HG03354 (cell line): ENCODE measurements around the gene MINDY4.
"Not testable (repeated sequence)": the region's sequence is repeated elsewhere in the genome, so short reads cannot be mapped to it uniquely, and the experiment has no call there.

Experiments
- ATAC-seq: cut with Tn5 transposase; IDR thresholded peaks from one replicate; pipeline ENCODE4 v1.9.1; 2021; ENCODE audit warnings: mild to moderate bottlenecking; ENCODE audit not compliant: unreplicated experiment, poor library complexity, severe bottlenecking

Gene MINDY4

GRCh38 chr7:30799206-30799975 is 28.2 kb downstream of the MINDY4 start:
- ATAC-seq = peak; percentile 83

DNA sequence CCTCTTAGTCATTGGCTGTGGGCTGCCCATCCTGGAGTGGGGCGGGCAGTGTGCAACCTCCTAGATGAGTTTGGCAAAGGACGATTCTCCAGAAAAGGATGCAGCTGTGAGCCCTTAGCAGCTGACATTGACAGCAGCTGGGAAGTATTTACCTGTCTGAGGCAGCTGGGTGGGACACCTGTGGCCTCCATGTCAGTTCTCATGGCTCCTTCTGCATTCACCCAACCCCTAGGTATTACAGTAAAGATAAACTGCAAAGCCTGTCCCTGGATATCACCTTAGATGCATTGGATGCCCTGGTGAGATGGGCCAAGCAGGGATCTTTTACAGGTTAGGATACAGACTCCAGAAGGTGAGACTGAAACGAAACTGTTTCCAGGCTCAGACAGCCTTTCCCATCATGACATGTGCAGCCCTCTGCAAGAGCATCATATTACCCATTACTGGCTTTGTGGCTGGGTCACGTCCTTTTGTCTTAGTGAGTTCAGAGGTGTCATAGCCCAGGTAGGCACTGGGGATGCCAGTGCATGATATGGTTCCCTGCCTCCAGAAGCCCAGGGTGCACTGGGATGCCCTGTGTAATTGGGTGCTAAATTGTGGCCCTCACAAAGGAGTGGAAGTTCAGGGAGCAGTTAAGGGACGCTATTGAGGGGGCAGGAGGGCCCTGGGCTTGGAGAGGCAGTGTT is 28.9 kb downstream of the MINDY4 start:
- ATAC-seq = no peak

DNA sequence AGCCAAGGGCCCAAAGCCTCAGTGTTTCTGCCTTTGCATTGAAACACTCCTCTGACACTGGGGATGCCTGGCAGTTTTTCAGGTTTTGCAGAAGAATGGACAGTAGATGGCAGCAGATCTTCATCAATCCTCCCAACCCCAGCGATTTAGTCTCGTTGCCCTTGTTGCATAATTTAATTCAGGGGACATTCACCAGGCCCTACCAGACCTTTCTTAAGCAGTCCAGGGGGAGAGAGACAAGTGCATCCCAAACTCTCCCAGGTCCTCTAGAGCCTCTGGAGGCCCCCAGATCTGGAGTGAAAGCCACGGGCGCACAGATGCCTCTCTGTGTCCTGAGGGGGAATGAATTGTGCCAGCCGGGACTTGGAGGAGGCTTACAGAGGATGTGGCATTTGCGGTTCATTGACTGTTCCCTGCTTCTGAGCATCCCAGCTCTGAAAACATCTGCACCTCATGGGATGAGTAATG is 29.6 kb downstream of the MINDY4 start:
- peak; percentile 45 for ATAC-seq

DNA sequence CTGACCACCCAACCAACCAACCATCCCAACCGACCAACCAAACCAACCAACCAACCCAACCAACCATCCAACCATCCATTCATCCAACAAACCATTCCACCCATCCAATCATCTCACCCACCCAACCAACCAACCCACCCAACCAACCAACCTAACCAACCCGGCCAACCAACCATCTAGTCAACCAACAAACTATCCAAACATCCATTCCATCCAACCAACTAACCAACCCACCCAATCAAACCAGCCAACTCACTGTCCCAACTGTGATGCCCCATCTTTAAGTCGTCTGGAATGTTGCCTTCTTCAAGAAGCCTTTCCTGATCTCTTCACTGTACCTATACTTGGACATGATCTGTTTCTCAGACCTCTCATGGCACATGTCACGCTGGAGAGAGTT is 31.6 kb downstream of the MINDY4 start:
- no peak for ATAC-seq

- no peak for ATAC-seq
Measured at GRCh38 chr7:30804078-30804661, 33.0 kb downstream of the MINDY4 start.

DNA sequence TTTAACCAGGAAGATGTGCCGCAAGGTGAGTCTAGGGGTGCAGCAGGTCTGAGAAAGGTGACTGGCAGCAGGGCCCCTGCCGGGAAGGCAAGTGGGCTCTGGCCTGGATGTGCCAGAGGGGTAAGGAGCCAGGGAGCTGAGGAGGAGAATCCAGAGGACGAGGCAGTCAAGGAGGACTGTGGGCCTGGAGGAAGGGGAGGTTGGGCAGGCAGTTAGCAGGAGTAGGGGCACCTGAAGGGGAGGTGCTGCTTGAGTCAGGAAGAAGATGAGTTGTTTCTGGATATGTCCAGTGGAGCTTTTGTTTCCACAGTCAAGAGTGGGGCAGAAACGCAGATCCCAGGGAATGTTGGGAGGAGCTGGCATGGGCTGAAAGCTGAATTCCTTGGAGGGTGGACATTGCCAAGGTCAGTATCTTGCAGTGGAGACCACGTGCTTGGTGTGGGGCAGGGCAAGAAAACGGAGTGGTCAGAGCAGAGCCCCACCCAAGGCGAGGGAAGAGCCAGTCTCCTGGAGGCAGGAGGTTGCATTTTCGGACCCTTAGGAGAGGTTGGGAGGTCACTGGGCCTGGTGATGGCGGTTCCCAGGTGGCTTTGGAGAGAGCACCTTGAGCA is 34.0 kb downstream of the MINDY4 start:
- ATAC-seq = no peak

- no peak for ATAC-seq
Measured at GRCh38 chr7:30805931-30806330, 34.7 kb downstream of the MINDY4 start.

GRCh38 chr7:30807477-30807876 is 36.3 kb downstream of the MINDY4 start:
- ATAC-seq = not testable (repeated sequence)

DNA sequence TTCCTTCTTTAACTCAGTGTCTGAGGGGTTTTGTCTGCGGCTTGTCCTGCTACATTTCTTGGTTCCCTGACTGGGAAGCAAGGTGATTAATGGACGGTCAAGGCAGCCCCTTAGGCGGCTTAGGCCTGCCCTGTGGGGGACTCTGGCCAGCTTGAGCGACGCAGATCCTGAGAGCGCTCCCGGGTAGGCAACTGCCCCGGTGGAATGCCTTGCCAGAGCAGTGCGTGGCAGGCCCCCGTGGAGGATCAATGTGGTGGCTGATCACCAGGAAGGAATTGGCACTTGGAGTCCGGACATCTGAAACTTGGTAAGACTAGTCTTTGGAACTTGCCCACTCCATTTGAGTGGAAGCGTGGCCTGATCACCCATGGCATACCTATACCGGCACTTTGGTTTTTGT is 36.7 kb downstream of the MINDY4 start:
- not testable (repeated sequence) for ATAC-seq

- no peak for ATAC-seq
Measured at GRCh38 chr7:30810986-30811385, 39.8 kb downstream of the MINDY4 start.

GRCh38 chr7:30812676-30813075 is 41.5 kb downstream of the MINDY4 start:
- no peak for ATAC-seq

GRCh38 chr7:30813466-30813865 is 42.2 kb downstream of the MINDY4 start:
- no peak for ATAC-seq

GRCh38 chr7:30814700-30815387 is 43.6 kb downstream of the MINDY4 start:
- ATAC-seq = no peak

- ATAC-seq = no peak
Measured at GRCh38 chr7:30815388-30815854, 44.2 kb downstream of the MINDY4 start.

- no peak for ATAC-seq
Measured at GRCh38 chr7:30815951-30816644, 44.9 kb downstream of the MINDY4 start.

DNA sequence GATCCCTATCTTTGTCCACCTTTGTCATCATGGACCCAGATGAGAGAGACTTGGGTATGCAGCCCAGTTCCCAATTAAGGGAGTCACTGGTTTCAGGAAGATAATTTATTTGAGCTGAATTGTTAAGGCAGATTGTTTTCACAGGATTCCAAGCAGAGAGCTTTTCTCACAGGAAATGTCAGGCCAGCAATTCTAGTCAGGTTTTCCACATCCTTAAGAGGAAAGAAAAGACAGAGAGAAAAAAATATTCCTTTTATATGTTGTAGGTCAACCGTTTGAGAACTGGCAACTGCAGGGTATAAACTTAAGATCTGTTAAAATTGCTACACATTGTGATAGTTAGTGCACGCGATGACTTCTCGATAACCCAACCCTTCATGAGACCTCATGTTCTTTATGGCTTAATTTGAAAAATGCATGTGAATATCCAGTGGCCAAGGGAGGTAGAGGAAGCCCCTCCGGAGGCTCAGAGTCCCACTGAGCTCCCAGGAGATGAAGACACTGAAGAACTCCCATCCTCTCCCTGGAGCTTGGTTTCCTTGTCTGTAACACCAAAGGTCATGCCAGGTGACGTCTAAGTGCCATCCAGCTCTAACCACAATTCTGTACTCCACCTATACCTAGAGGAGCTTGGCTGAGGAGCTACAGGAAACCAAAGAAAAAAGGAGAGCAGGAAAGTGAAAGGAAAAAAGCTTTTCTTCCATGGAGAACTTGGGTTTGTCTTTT is 45.6 kb downstream of the MINDY4 start:
- ATAC-seq = no peak

- no peak for ATAC-seq
Measured at GRCh38 chr7:30817371-30817767, 46.2 kb downstream of the MINDY4 start.

DNA sequence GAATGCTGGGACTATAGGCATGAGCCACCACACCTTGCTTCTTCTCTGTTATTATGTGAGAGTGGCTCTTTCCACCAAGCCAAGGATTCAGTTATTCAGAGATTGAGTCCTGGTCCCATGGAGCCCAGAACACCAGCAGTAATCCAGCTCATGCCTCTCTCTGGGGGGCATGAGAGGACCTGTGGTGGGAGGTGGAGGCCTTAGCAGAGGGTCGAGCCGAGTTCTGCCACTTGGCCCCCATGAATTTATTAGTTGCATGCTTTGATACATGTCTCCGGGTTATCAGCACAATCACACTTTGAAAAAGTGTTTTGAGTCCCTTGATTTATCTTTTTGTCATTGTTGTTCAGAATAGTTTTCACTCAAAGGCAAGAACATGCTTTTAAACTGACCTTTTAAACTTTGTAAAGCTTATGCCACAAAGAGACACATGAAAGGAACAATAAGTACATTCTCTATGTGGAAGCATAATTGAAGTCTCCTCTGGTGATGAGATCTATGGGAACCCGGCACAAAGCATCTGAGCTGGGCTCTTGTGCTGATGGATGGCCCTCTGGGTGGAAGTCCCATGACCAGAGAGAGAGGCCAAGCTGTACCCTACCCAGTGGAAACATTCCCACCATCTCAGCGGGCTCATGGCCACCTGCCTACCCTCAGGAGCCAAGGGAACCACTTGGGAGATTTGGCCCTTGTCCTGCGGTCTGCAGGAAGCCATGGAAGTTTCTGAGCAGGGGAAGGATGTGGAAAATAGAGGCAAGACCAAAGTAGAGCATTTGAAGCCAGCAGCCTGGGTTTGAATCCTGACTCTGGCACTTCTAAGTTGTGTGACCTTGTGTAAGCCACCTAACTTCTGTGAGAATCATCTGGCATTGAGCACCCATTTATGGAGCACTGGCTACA is 53.9 kb downstream of the MINDY4 start:
- no peak for ATAC-seq
